Hepatocyte (in vitro differentiated cells): Measurements from ENCODE around the gene KLF2.

Experiments
- CTCF ChIP-seq: fragments of 200-600 bp; sonication (generic); IDR thresholded peaks from 2 replicates; pipeline ENCODE4 v1.5.1; 2016; ENCODE audit warnings: antibody characterized with exemption, mild to moderate bottlenecking; ENCODE audit not compliant: poor library complexity
- EZH2 ChIP-seq: fragments of 200-600 bp; sonication (generic); IDR thresholded peaks from 2 replicates; pipeline ENCODE4 v1.6.1; 2016; ENCODE audit warnings: antibody characterized with exemption, mild to moderate bottlenecking, borderline replicate concordance
- EZH2phosphoT487 ChIP-seq: fragments of 200-600 bp; sonication (generic); IDR thresholded peaks from one replicate; pipeline ENCODE4 v1.6.1; 2018; ENCODE audit warnings: antibody characterized with exemption, mild to moderate bottlenecking, low read depth, moderate library complexity; ENCODE audit not compliant: unreplicated experiment, severe bottlenecking

- TF ChIP-seq CTCF: no peak
- TF ChIP-seq EZH2phosphoT487: no peak
- TF ChIP-seq EZH2: no peak
Measured at GRCh38 chr19:16376649-16377048, 52.0 kb downstream of the KLF2 start.
